ENCODE data around the gene WDFY4. TPM values are rescaled to one million over a fixed set of nuclear protein-coding genes. Genes with fewer than 3 reads are reported as not detected.

WDFY4 gene
- total RNA-seq, 2 donors from 2014 or later: 0.09 to 0.25 TPM

- no peaks in the 10 kb centered on the region for H3K9me3 Mint-ChIP-seq
- no peak for DNase-seq (ENCODE audit: low spot score in 2 of 2)
- no peak for ATAC-seq
- H3K27ac Mint-ChIP-seq: no peak overlapping the region
- H3K36me3 Mint-ChIP-seq: no peaks in the 10 kb centered on the region
Observed at GRCh38 chr10:48651293-48651692, 33.4 kb upstream of the WDFY4 start.

GRCh38 chr10:48651839-48652238 lies 32.8 kb upstream of the WDFY4 start:
- ATAC-seq (no peak), DNase-seq (ENCODE audit: low spot score in 2 of 2) (no peak)
- no peaks in the 10 kb centered on the region for H3K36me3 Mint-ChIP-seq
- H3K9me3 Mint-ChIP-seq: no peaks in the 10 kb centered on the region
- no peak overlapping the region for H3K27ac Mint-ChIP-seq

- Mint-ChIP-seq H3K9me3 (no peaks in the 10 kb centered on the region), H3K27ac (no peak overlapping the region), H3K36me3 (no peaks in the 10 kb centered on the region)
- ATAC-seq: no peak
- no peak for DNase-seq (ENCODE audit: low spot score in 2 of 2)
Observed at GRCh38 chr10:48652344-48652743, 32.3 kb upstream of the WDFY4 start.

- no peak for ATAC-seq
- no peaks in the 10 kb centered on the region for H3K36me3 Mint-ChIP-seq
- H3K9me3 Mint-ChIP-seq: no peaks in the 10 kb centered on the region
- DNase-seq (ENCODE audit: low spot score in 2 of 2): no peak
- no peak overlapping the region for H3K27ac Mint-ChIP-seq
Observed at GRCh38 chr10:48653347-48653746, 31.3 kb upstream of the WDFY4 start.

GRCh38 chr10:48653944-48654698 lies 30.6 kb upstream of the WDFY4 start:
- ATAC-seq (no peak), DNase-seq (ENCODE audit: low spot score in 2 of 2) (no peak)
- Mint-ChIP-seq H3K36me3 (no peaks in the 10 kb centered on the region), H3K27ac (no peak overlapping the region), H3K9me3 (no peaks in the 10 kb centered on the region)

GRCh38 chr10:48655411-48656240 lies 29.0 kb upstream of the WDFY4 start:
- no peaks in the 10 kb centered on the region for H3K36me3 Mint-ChIP-seq
- H3K9me3 Mint-ChIP-seq: no peaks in the 10 kb centered on the region
- H3K27ac Mint-ChIP-seq: no peak overlapping the region
- no peak for DNase-seq (ENCODE audit: low spot score in 2 of 2)
- no peak for ATAC-seq

- Mint-ChIP-seq H3K9me3 (no peaks in the 10 kb centered on the region), H3K27ac (no peak overlapping the region), H3K36me3 (no peaks in the 10 kb centered on the region)
- ATAC-seq (peak; percentile 96 to 97), DNase-seq (ENCODE audit: low spot score in 2 of 2) (peak; percentile 85 to 93)
Observed at GRCh38 chr10:48656241-48656913, 28.3 kb upstream of the WDFY4 start.

- Mint-ChIP-seq H3K27ac (no peak overlapping the region), H3K9me3 (no peaks in the 10 kb centered on the region), H3K36me3 (no peaks in the 10 kb centered on the region)
- no peak for ATAC-seq
- no peak for DNase-seq (ENCODE audit: low spot score in 2 of 2)
Observed at GRCh38 chr10:48656914-48657305, 27.8 kb upstream of the WDFY4 start.

- ATAC-seq (no peak), DNase-seq (ENCODE audit: low spot score in 2 of 2) (no peak)
- Mint-ChIP-seq H3K9me3 (no peaks in the 10 kb centered on the region), H3K27ac (no peak overlapping the region), H3K36me3 (no peaks in the 10 kb centered on the region)
Observed at GRCh38 chr10:48657416-48657815, 27.3 kb upstream of the WDFY4 start.

- Mint-ChIP-seq H3K27ac (no peak overlapping the region), H3K36me3 (no peaks in the 10 kb centered on the region), H3K9me3 (no peaks in the 10 kb centered on the region)
- no peak for ATAC-seq
- DNase-seq (ENCODE audit: low spot score in 2 of 2): peak in 1 of 2 donors; percentile 59
Observed at GRCh38 chr10:48658243-48658974, 26.3 kb upstream of the WDFY4 start.

GRCh38 chr10:48658975-48659269 lies 25.8 kb upstream of the WDFY4 start:
- H3K9me3 Mint-ChIP-seq: no peaks in the 10 kb centered on the region
- no peaks in the 10 kb centered on the region for H3K36me3 Mint-ChIP-seq
- ATAC-seq (no peak), DNase-seq (ENCODE audit: low spot score in 2 of 2) (no peak)
- H3K27ac Mint-ChIP-seq: no peak overlapping the region

- peaks cover 0 to 4% of the 10 kb centered on the region in 2 donors for H3K36me3 Mint-ChIP-seq
- no peak overlapping the region for H3K27ac Mint-ChIP-seq
- no peak for ATAC-seq
- DNase-seq (ENCODE audit: low spot score in 2 of 2): no peak
- H3K9me3 Mint-ChIP-seq: peaks cover 1 to 4% of the 10 kb centered on the region in 2 donors
Observed at GRCh38 chr10:48659790-48660189, 24.9 kb upstream of the WDFY4 start.

- H3K36me3 Mint-ChIP-seq: peaks cover 0 to 8% of the 10 kb centered on the region in 2 donors
- H3K9me3 Mint-ChIP-seq: peaks cover 5 to 8% of the 10 kb centered on the region in 2 donors
- H3K27ac Mint-ChIP-seq: no peak overlapping the region
- no peak for ATAC-seq
- DNase-seq (ENCODE audit: low spot score in 2 of 2): no peak
Observed at GRCh38 chr10:48661441-48661840, 23.2 kb upstream of the WDFY4 start.

- Mint-ChIP-seq H3K9me3 (peaks cover 5 to 8% of the 10 kb centered on the region in 2 donors), H3K36me3 (peaks cover 0 to 8% of the 10 kb centered on the region in 2 donors), H3K27ac (no peak overlapping the region)
- ATAC-seq: no peak
- DNase-seq (ENCODE audit: low spot score in 2 of 2): no peak
Observed at GRCh38 chr10:48667960-48668590, 16.6 kb upstream of the WDFY4 start.

- no peak for ATAC-seq
- DNase-seq (ENCODE audit: low spot score in 2 of 2): no peak
- Mint-ChIP-seq H3K27ac (no peak overlapping the region), H3K9me3 (no peaks in the 10 kb centered on the region), H3K36me3 (no peaks in the 10 kb centered on the region)
Observed at GRCh38 chr10:48670978-48671913, 13.4 kb upstream of the WDFY4 start.
